Liver (tissue), 3 donors: ENCODE data around the gene GNG2.

ENCODE experiments used
- ATF3 ChIP-seq: IDR thresholded peaks from 2 replicates; pipeline ENCODE4 v1.6.1; 2016; ENCODE audit warnings: antibody characterized with exemption
- EGR1 ChIP-seq, 2 donors: IDR thresholded peaks; 2 replicates each; pipeline ENCODE4 v1.6.1; 2016 to 2018; ENCODE audit warnings: antibody characterized with exemption in 2 of 2, low read depth in 2 of 2
- GABPA ChIP-seq, 2 donors: IDR thresholded peaks in 1 of 2; conservative IDR thresholded peaks in 1 of 2; 2 replicates each; pipeline ENCODE4 v1.6.1; 2016; ENCODE audit warnings: antibody characterized with exemption in 2 of 2, mild to moderate bottlenecking in 1 of 2, moderate library complexity in 1 of 2
- HNF4A ChIP-seq, 2 donors: conservative IDR thresholded peaks; 2 replicates each; pipeline ENCODE4 v1.6.1; 2016; ENCODE audit warnings: antibody characterized with exemption in 2 of 2, mild to moderate bottlenecking in 2 of 2
- JUND ChIP-seq, 2 donors: IDR thresholded peaks; 2 replicates each; pipeline ENCODE4 v1.6.1; 2016; ENCODE audit warnings: antibody characterized with exemption in 2 of 2
- MAX ChIP-seq: IDR thresholded peaks from 2 replicates; pipeline ENCODE4 v1.6.1; 2016; ENCODE audit warnings: antibody characterized with exemption
- NR2F2 ChIP-seq: IDR thresholded peaks from 2 replicates; pipeline ENCODE4 v1.6.1; 2016; ENCODE audit warnings: antibody characterized with exemption
- RAD21 ChIP-seq, 2 donors: IDR thresholded peaks; 2 replicates each; pipeline ENCODE4 v1.6.1; 2016; ENCODE audit warnings: antibody characterized with exemption in 2 of 2, mild to moderate bottlenecking in 2 of 2
- REST ChIP-seq: IDR thresholded peaks from 2 replicates; pipeline ENCODE4 v1.6.1; 2016; ENCODE audit warnings: antibody characterized with exemption, mild to moderate bottlenecking
- SP1 ChIP-seq: IDR thresholded peaks from 2 replicates; pipeline ENCODE4 v1.6.1; 2018; ENCODE audit warnings: antibody characterized with exemption, mild to moderate bottlenecking
- TAF1 ChIP-seq: conservative IDR thresholded peaks from 2 replicates; pipeline ENCODE4 v1.6.1; 2016; ENCODE audit warnings: antibody characterized with exemption, mild to moderate bottlenecking
- YY1 ChIP-seq: IDR thresholded peaks from 2 replicates; pipeline ENCODE4 v1.6.1; 2016; ENCODE audit warnings: antibody characterized with exemption, mild to moderate bottlenecking
- ZBTB33 ChIP-seq: IDR thresholded peaks from 2 replicates; pipeline ENCODE4 v1.6.1; 2016; ENCODE audit warnings: antibody characterized with exemption
- TF ChIP-seq, protein P1 (sequence below): fragments of 150-350 bp; IDR thresholded peaks from 2 replicates; pipeline ENCODE4 v1.5.1; 2017; ENCODE audit warnings: improper control_type of control experiment, low read depth, low read length; ENCODE audit not compliant: missing input control
- donor health status: healthy.
- donor health status: healthy.

GRCh38 chr14:51828017-51828797 is 32.2 kb upstream of the GNG2 start:
- TF ChIP-seq MAX (no peak), YY1 (no peak), EGR1 (IDR thresholded peaks at IDR 0.05; ENCODE audit: low read depth in 2 of 2) (no peak), HNF4A (conservative IDR thresholded peaks at IDR 0.05) (no peak), REST (no peak), SP1 (no peak), GABPA (IDR thresholded peaks at IDR 0.05 in 1 of 2, conservative IDR thresholded peaks at IDR 0.05 in 1 of 2) (no peak), RAD21 (IDR thresholded peaks at IDR 0.05) (no peak), ZBTB33 (no peak), TAF1 (no peak), ATF3 (no peak), JUND (IDR thresholded peaks at IDR 0.05) (no peak), NR2F2 (no peak)
- TF ChIP-seq, protein P1, sequence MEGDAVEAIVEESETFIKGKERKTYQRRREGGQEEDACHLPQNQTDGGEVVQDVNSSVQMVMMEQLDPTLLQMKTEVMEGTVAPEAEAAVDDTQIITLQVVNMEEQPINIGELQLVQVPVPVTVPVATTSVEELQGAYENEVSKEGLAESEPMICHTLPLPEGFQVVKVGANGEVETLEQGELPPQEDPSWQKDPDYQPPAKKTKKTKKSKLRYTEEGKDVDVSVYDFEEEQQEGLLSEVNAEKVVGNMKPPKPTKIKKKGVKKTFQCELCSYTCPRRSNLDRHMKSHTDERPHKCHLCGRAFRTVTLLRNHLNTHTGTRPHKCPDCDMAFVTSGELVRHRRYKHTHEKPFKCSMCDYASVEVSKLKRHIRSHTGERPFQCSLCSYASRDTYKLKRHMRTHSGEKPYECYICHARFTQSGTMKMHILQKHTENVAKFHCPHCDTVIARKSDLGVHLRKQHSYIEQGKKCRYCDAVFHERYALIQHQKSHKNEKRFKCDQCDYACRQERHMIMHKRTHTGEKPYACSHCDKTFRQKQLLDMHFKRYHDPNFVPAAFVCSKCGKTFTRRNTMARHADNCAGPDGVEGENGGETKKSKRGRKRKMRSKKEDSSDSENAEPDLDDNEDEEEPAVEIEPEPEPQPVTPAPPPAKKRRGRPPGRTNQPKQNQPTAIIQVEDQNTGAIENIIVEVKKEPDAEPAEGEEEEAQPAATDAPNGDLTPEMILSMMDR: no peak
